HG02885 (cell line): ENCODE results near the gene PCNX1.
"Not testable (repeated sequence)": the region's sequence is repeated elsewhere in the genome, so short reads cannot be mapped to it uniquely, and the experiment has no call there.

Experiments used
- ATAC-seq: cut with Tn5 transposase; IDR thresholded peaks from one replicate; pipeline ENCODE4 v1.9.1; 2021; ENCODE audit warnings: mild to moderate bottlenecking; ENCODE audit not compliant: unreplicated experiment, poor library complexity

Gene PCNX1

DNA sequence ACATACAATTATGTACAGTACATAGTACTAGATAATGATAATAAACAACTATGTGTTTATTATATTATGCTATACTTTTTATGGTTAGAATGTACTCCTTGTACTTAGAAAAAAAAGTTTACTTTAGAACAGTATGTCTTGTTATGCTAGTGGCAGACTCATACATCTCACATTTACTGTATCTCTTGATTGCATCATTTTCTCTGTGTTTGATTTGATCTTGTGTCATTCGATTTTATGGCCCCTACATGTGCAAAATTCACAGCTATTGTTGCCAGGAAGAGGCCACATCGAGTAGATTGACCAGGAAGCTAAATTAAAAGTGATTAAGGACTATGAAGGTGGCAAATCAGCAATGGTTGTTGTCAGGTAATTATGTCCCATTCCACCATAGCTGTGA lies 153.0 kb downstream of the PCNX1 start:
- ATAC-seq: no peak

- no peak for ATAC-seq
Measured at GRCh38 chr14:71060825-71061455, 153.7 kb downstream of the PCNX1 start.

DNA sequence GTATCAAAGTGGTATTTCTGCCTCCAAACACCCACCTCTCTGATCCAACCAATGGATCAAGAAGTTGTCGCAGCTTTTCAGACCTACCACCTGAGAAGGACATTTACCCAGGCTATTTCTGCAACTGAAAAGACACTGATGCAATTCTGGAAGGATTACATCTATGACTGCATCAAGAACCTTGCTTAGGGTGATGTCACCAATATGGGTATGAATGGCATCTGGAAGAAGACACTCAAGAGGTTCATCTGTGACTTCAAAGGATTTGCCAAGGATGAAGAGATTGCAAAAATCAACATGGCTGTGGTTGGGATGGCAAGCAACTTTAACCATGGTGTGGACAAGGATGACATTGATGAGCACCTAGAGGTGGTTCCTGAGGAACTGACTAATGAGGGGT lies 154.2 kb downstream of the PCNX1 start:
- ATAC-seq: no peak

DNA sequence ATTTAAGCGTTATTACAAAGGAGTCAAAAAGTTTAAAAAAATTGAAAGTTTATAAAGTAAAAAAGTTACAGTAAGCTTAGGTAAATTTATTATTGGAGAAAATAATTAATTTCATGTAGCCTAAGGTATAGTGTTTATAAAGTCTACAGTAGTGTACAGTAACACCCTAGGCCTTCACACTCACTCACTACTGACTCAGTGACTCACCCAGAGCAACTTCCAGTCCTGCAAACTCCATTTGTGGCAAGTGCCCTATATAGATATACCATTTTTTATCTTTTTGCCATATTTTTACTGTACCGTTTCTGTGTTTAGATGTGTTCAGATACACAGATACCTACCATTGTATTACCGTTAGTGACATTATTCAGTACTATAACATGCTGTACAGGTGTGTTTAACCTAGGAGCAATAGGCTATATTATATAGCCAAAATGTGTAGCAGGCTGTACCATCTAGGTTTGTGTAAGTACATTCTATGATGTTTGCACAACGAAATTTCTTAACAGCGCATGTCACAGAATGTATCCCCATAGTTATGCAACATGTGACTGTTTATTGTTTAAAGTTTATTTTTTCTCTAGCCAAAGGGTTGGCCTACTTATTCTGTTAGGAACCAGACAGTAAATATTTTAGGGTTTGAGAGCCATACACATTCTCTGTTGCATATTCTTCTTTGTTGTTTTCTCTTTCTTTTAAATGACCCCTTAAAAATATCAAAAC lies 155.5 kb downstream of the PCNX1 start:
- ATAC-seq: no peak

DNA sequence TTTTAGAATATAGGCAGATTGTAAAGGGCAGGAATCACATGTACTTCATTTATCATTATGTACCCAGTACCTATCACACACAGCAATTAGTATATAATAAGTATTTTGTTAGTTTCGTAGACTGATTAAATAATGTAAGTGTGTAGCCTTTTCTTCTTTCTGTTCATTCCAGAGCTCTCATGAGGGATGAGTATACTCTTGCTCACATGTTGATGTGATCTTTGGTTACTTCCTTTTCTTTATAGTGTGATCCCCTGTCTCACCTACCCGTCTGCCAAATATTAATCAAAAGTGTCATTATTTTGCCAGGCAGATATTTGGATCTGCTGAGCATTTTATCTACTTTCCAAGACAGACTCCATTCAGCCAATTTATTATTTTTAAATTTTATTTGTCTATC lies 156.1 kb downstream of the PCNX1 start:
- no peak for ATAC-seq

- ATAC-seq: not testable (repeated sequence)
Measured at GRCh38 chr14:71064747-71065146, 157.5 kb downstream of the PCNX1 start.

DNA sequence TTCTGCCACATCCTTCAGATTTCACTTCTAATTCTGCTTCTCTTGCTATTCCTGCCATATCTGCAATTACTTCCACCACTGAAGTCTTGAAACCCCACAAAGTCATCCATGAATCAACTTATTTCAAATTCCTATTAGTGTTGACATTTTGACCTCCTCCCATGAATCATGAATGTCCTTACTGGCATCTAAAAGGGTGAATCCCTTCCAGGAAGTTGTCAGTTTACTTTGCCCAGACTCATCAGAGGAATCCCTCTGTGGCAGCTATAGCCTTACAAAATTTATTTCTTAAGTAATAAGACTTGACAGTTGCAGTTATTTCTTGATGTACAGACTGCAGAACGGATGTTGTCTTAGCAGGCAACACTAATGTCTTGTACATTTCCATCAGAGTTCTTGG lies 162.9 kb downstream of the PCNX1 start:
- no peak for ATAC-seq

DNA sequence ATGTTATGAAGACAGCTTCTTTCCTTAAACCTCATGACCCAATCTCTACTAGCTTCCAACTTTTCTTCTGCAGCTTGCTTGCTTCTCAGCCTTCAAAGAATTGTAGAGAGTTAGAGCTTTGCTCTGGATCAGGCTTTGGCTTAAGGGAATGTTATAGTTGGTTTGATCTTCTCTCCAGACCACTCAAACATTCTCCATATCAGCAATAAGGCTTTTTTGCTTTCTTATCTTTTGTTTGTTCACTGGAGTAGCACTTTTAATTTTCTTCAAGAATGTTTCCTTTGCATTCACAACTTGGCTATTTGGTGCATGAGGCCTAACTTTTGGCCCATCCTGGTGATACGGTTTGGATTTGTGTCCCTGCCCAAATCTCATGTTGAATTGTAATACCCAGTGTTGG lies 163.8 kb downstream of the PCNX1 start:
- ATAC-seq: no peak

- ATAC-seq: no peak
Measured at GRCh38 chr14:71076462-71077092, 169.3 kb downstream of the PCNX1 start.

DNA sequence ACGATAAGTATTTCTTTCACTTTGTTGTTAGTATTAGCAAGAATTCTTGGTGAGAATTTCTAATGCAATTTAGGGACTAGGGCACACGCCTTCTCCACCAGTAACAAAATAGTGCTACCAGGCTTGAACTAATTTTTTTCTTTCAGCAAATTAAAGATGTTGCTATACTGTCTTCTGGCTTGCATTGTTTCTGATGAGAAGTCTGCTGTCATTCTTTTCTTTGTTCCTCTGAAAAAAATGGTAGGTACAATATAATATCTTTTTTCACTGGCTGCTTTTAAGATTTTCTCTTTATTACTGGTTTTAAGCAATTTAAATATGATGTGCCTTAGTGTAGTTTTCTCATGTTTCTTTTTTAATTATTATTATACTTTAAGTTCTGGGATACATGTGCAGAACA lies 171.2 kb downstream of the PCNX1 start:
- ATAC-seq: no peak

- no peak for ATAC-seq
Measured at GRCh38 chr14:71086567-71086966, 179.3 kb downstream of the PCNX1 start.

GRCh38 chr14:71089971-71090370 lies 182.7 kb downstream of the PCNX1 start:
- no peak for ATAC-seq

DNA sequence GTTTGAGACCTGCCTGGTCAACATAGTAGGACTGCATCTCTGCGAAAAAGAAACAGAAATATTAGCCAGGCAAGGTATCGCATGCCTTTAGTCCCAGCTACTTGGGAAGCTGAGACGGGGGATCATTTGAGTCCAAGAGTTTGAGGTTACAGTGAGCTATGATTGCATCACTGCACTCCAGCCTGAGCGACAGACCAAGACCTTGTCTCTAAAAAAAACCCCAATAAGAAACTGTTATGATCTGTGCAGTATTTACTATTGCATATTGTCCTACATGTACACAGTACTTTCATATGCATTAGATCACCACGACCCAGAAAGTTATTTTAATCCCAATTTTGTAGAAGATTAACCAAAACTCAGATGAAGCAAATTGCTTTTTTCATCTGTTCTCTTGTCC lies 187.5 kb downstream of the PCNX1 start:
- ATAC-seq: no peak

- ATAC-seq: no peak
Measured at GRCh38 chr14:71096947-71097346, 189.7 kb downstream of the PCNX1 start.

- no peak for ATAC-seq
Measured at GRCh38 chr14:71103662-71104484, 196.6 kb downstream of the PCNX1 start.

DNA sequence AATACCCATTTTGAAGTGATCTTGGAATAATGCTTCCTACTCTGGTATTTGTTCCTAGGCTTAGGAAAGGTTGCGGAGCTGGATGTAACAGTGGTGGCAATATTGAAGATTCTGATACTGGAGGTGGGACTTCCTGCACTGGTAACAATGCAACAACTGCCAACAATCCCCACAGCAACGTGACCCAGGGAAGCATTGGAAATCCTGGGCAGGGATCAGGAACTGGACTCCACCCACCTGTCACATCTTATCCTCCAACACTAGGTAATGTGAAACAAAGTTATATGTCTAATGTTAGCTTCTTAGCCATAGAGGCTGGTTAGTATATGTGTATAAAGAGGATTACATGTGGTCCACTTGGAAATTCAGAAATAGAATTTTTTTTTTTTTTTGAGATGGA lies 197.9 kb downstream of the PCNX1 start:
- no peak for ATAC-seq

DNA sequence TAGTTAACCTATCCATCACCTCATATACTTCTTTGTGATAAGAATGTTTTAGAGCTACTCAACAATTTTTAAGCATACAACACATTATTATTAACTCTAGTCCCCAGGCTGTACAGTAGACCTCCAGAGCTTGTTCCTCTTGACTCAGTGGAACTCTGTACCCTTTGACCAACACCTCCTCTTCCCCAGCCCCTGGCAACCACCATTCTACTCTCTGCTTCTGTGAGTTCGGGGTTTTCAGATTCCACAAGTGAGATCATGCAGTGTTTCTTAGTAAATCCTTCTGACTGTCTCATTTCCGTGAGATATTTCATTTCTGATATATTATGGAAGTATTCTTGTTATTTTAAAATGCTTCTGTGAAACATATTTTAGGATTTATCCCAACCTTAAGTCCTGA lies 200.7 kb downstream of the PCNX1 start:
- ATAC-seq: no peak

GRCh38 chr14:71108398-71109119 lies 201.3 kb downstream of the PCNX1 start:
- ATAC-seq: no peak

- ATAC-seq: no peak
Measured at GRCh38 chr14:71113376-71113775, 206.1 kb downstream of the PCNX1 start.

DNA sequence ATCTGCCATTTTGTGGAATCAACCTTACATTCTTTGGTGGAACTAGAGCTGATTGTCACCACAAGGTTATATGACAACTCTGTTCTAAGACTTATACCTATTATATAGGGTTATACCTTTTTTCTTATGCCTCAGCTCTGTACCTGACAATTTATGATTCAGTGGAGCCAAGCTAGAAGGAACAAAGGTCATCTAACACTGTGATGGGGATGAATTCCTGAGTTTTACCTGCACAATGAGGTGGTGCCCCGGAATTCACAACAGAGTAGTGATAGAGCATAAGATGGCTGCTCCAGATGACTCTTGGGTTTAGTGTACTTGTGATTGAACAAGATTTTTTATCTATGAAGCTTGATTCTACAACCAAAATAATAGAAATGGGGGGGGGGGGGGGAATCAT lies 207.3 kb downstream of the PCNX1 start:
- ATAC-seq: no peak
